ENCODE measurements around the gene PDGFB. TPM values are rescaled to one million over a fixed set of nuclear protein-coding genes. Genes with fewer than 3 reads are reported as not detected.

The PDGFB gene
- total and polyA plus RNA-seq, 9 of the 15 experiments (the other 6 are each of a cell fraction or from before 2014, with no cell fraction given) = 0.07 to 4.0 (median 0.48) TPM; not detected in 1

DNA sequence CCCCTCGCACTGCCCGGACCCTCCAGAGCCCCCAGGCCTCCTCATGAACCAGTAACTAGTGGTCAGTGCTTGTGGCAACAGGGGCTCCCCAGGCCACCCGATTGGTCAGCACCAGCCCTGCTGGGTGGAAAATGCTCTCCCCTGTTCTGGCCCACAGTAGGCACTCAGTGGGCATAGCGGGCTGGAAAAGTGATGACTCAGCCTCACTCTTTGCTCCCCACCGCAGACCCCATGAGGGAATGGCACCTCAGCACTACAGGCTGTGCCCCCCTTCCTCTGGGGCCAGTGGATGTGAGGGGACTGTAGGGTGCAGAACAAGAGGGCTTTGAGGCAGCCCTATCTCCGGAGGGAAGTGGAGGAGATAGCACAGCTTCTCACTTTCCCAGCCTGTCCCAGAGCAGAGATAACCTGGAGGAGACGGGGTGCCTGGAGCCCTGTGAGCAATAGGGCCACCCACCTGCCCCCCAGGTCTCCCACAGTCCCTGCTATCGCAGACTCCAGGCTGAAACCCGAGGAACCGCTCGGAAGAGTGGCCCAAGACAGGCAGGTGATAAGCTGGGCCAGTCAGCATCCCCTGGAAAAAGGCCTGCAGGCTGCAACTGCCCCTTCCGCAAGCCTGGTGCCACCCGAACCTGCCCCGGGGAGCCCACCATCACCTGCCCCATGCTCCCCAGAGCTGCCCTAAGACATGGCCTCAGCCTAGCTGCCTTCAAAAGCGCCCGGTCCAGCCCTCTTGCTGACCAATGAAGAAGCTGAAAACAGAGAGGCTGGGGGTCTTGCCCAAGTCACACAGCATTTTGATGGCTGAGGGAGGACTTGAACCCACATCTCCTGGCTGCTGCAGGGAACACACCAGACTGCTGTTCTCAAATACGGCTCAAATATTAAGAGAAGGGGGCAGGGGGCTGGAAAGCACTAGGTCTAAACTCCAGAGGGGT is 29.4 kb upstream of the PDGFB start (continued):
- TF ChIP-seq, protein P1, sequence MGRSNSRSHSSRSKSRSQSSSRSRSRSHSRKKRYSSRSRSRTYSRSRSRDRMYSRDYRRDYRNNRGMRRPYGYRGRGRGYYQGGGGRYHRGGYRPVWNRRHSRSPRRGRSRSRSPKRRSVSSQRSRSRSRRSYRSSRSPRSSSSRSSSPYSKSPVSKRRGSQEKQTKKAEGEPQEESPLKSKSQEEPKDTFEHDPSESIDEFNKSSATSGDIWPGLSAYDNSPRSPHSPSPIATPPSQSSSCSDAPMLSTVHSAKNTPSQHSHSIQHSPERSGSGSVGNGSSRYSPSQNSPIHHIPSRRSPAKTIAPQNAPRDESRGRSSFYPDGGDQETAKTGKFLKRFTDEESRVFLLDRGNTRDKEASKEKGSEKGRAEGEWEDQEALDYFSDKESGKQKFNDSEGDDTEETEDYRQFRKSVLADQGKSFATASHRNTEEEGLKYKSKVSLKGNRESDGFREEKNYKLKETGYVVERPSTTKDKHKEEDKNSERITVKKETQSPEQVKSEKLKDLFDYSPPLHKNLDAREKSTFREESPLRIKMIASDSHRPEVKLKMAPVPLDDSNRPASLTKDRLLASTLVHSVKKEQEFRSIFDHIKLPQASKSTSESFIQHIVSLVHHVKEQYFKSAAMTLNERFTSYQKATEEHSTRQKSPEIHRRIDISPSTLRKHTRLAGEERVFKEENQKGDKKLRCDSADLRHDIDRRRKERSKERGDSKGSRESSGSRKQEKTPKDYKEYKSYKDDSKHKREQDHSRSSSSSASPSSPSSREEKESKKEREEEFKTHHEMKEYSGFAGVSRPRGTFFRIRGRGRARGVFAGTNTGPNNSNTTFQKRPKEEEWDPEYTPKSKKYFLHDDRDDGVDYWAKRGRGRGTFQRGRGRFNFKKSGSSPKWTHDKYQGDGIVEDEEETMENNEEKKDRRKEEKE (IDR thresholded peaks at IDR 0.05; ENCODE audit: borderline replicate concordance in 1 of 2, control insufficient read depth in 1 of 2, low read depth in 2 of 2, low read length in 1 of 2) = no peak
- TF ChIP-seq, protein P2, sequence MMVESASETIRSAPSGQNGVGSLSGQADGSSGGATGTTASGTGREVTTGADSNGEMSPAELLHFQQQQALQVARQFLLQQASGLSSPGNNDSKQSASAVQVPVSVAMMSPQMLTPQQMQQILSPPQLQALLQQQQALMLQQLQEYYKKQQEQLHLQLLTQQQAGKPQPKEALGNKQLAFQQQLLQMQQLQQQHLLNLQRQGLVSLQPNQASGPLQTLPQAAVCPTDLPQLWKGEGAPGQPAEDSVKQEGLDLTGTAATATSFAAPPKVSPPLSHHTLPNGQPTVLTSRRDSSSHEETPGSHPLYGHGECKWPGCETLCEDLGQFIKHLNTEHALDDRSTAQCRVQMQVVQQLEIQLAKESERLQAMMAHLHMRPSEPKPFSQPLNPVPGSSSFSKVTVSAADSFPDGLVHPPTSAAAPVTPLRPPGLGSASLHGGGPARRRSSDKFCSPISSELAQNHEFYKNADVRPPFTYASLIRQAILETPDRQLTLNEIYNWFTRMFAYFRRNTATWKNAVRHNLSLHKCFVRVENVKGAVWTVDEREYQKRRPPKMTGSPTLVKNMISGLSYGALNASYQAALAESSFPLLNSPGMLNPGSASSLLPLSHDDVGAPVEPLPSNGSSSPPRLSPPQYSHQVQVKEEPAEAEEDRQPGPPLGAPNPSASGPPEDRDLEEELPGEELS (CRISPR knock-in tag; IDR thresholded peaks at IDR 0.05; ENCODE audit: borderline replicate concordance) = no peak
- TF ChIP-seq, protein P3, sequence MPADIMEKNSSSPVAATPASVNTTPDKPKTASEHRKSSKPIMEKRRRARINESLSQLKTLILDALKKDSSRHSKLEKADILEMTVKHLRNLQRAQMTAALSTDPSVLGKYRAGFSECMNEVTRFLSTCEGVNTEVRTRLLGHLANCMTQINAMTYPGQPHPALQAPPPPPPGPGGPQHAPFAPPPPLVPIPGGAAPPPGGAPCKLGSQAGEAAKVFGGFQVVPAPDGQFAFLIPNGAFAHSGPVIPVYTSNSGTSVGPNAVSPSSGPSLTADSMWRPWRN (IDR thresholded peaks at IDR 0.05; ENCODE audit: low read depth) = no peak
- TF ChIP-seq, protein P4, sequence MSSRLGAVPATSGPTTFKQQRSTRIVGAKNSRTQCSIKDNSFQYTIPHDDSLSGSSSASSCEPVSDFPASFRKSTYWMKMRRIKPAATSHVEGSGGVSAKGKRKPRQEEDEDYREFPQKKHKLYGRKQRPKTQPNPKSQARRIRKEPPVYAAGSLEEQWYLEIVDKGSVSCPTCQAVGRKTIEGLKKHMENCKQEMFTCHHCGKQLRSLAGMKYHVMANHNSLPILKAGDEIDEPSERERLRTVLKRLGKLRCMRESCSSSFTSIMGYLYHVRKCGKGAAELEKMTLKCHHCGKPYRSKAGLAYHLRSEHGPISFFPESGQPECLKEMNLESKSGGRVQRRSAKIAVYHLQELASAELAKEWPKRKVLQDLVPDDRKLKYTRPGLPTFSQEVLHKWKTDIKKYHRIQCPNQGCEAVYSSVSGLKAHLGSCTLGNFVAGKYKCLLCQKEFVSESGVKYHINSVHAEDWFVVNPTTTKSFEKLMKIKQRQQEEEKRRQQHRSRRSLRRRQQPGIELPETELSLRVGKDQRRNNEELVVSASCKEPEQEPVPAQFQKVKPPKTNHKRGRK (tag; IDR thresholded peaks at IDR 0.05) = no peak
- TF ChIP-seq TCF7 (IDR thresholded peaks at IDR 0.05; ENCODE audit: borderline replicate concordance) (no peak), ZNF239 (CRISPR knock-in tag; IDR thresholded peaks at IDR 0.05) (no peak), FOXK2 (conservative IDR thresholded peaks at IDR 0.05 in 1 of 2, IDR thresholded peaks at IDR 0.05 in 1 of 2; ENCODE audit: low read depth in 2 of 2) (no peak), MBD2 (IDR thresholded peaks at IDR 0.05; ENCODE audit: borderline replicate concordance, low read depth) (0 out of 2 replicates have a peak, but pooled peaks have one; percentile 48), CREB1 (IDR thresholded peaks at IDR 0.05) (no peak), CREB1 (CRISPR knock-in tag; IDR thresholded peaks at IDR 0.05) (no peak), POLR2B (IDR thresholded peaks at IDR 0.05; ENCODE audit: low read depth, partially characterized antibody) (no peak), MCM2 (IDR thresholded peaks at IDR 0.05; ENCODE audit: low read depth) (no peak), CCAR2 (IDR thresholded peaks at IDR 0.05; ENCODE audit: low read depth, low read length) (no peak), CSDE1 (IDR thresholded peaks at IDR 0.05) (no peak), SP2 (IDR thresholded peaks at IDR 0.05; ENCODE audit: extremely low read depth, low read depth, low read length, poor library complexity, severe bottlenecking) (no peak), GATAD2A (IDR thresholded peaks at IDR 0.05) (no peak), ZNF785 (CRISPR knock-in tag; IDR thresholded peaks at IDR 0.05) (no peak), KHSRP (IDR thresholded peaks at IDR 0.05) (no peak)
- TF ChIP-seq, protein P5, sequence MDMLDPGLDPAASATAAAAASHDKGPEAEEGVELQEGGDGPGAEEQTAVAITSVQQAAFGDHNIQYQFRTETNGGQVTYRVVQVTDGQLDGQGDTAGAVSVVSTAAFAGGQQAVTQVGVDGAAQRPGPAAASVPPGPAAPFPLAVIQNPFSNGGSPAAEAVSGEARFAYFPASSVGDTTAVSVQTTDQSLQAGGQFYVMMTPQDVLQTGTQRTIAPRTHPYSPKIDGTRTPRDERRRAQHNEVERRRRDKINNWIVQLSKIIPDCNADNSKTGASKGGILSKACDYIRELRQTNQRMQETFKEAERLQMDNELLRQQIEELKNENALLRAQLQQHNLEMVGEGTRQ (CRISPR knock-in tag; IDR thresholded peaks at IDR 0.05) = no peak

Measured in K562 (cell line).